Measurements from ENCODE around the gene ACOXL.

The ACOXL gene

GRCh38 chr2:110755491-110756078 is 23.2 kb downstream of the ACOXL start:
- DNase-seq (ENCODE audit: low read depth in 3 of 3) = no peak

GRCh38 chr2:110759411-110759810 is 27.0 kb downstream of the ACOXL start:
- no peak for DNase-seq (ENCODE audit: low read depth in 3 of 3)

GRCh38 chr2:110764931-110765330 is 32.6 kb downstream of the ACOXL start:
- DNase-seq (ENCODE audit: low read depth in 3 of 3) = no peak

- no peak for DNase-seq (ENCODE audit: low read depth in 3 of 3)
Observed at GRCh38 chr2:110766291-110766690, 33.9 kb downstream of the ACOXL start.

DNA sequence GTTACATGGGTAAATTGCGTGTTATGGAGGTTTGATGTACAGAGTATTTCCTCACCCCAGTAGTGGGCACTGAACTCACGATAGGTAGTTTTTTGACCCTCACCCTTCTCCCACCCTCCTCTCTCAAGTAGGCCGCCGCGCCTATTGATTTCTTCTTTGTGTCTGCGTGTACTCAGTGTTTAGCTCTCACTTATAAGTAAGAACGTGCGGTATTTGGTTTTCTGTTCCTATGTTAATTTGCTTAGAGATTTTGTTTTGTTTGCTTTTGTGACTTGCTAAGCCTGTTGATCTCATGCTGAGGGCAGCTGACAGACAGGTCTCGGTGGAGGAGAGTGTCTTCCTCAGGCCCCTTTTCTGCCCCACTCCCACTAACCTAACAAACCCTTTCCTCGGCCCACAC is 36.2 kb downstream of the ACOXL start:
- DNase-seq (ENCODE audit: low read depth in 3 of 3) = no peak

DNA sequence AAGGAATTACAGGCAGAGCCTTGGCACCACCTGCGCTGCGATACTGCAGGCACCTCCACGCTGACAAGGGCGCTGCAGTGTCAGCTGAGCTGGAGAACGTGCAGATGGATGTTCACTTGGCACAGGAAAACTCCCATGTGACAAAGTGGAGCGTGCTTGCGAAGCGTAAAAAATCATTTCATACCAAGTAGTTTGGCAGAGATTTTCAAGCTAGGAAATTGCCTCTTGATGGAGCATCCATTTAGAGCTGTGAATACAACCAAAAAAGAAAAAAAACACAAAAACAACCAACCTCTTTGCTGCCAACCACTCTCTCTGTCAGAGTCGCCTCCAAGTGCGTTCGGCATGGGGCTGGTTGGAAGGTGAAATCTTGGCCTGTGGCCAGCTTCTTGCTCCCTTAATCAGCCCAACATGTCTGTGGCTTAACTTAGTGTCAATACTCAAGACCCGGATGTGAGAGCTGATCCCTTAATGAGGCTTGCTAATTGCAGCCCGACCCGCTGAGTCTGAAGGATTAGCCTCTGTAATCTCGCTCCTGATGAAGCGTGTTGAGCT is 38.1 kb downstream of the ACOXL start:
- DNase-seq (ENCODE audit: low read depth in 3 of 3) = no peak

GRCh38 chr2:110770959-110771431 is 38.6 kb downstream of the ACOXL start:
- DNase-seq (ENCODE audit: low read depth in 3 of 3) = no peak

DNA sequence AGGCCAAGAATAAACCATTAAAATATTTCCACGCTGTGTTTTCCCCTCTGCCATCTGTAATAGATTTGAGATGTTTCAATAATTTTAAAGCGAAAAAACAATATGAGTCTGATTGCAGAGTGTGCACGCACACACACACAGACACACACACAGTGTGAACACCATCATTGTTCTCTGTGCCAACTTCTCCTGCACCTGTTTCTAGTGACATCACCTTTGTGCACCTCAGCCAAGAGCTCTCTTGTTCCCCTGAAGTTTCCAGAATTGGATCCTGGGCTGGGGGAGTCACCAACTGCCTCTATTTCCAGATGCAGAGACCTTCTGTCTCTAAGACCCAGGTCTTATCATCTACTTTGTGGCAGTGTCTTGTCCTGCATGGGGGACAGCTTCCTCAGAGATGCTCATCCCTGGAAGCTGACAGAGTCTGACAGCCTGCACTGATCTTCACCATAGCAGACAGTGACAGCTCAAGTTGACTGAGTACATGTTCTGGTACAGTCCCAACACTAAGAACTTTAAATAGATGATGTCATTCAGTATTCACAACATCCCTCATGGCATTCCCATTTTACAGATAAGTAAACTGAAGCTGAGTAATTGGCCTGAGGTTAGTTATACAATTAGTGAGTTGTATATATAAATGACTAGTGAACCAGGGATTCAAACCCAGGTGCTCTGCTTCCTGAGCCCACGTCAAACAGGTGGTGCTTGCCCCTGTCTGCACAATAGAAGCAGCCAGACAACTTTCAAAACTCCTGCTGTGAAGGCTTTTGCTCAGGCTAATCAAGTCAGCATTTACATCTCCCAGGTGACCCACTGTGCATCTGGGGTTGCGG is 39.4 kb downstream of the ACOXL start:
- DNase-seq (ENCODE audit: low read depth in 3 of 3) = no peak

DNA sequence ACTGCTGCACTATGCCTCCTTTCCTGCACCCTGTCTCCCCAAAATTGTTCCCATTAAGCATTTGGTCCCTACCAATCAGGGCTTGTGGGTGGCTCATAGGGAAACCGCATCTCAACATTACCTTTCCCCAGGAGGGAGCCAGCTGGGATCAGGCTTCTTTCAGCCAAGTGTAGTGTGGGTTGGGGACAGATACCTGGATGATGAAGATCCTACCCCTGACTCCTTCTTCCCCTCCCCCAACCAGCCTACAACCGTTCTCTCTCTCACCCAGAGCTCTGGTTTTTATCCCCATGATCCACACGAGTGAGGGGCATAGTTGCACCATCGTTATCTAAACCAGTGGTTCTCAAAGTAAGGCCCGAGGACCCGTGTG is 40.0 kb downstream of the ACOXL start:
- DNase-seq (ENCODE audit: low read depth in 3 of 3) = no peak

DNA sequence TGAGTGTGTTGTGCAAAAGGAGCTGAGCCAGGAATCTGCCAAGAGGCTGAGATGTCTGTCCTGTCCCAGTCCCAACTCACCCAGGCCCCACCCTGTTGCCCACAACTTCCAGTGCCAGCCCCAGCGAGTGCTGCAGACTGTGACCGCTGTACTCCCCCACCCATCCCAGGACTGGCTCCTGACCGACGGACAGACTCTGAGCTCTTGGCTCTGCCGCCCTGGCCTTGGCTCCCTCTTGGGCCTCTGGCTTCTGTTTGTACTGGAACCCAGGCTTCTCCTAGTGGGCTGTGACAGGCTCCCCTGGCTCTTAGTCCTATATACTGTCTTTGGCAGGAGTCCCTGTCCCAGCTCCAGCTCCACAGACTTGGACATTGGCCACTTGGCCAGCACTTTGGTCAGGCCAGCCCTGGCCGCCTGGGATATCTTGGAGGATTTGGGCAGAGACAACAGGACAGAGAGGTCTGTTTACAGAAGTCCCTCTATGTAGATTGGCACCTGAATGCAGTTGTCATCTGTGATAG is 41.1 kb downstream of the ACOXL start:
- no peak for DNase-seq (ENCODE audit: low read depth in 3 of 3)

DNA sequence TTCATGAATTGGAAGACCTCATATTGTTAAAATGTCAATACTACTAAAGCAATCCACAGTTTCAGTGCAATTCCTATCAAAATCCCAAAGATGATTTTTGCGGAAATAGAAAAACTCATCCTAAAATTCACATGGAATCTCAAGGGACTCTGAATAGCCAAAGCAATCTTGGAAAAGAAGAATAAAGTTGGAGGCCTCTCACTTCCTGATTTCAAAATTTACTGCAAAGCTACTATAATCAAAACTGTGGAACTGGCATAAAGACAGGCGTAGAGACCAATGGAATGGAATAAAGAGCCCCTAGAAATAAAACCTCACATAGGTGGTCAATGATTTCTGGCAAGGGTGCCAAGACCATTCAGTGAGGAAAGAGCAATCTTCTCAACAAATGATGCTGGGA is 42.3 kb downstream of the ACOXL start:
- DNase-seq (ENCODE audit: low read depth in 3 of 3) = no peak

DNA sequence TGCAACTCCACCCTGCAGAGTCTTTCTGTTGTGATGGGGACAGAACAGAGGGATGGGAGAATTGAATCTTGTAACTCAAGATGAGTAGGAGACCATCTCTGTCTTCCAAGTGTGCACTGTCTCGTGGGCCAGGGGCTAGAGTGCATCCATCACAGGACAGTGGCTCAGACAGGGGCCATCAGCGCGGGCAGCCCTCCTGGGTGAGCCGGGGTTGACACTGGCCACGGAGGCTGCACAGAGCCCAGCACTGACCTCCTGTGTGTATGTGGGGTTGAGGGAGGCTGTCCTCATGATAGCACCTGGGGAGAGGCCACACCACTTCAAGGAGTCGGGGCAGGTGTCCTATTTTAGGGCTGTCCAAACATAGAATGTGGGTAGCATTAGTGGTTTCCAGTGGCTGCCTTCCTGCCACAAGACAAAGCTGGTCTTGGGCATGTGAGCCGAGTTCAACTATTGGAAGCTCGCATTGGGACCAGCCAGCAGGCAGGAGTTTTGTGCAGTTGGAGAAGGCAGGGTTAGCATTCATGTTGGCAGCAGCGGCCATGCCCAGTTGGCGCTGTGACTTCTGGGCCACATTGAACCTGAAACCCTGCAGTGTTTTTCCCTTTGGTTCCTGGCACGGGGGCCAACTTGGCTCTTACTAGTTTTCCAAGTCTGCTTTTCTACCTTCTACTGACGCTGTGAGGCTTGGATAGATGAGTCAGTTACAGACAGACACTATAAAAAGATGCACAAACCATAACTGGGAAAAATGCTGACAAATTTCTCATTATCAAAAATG is 45.3 kb downstream of the ACOXL start:
- no peak for DNase-seq (ENCODE audit: low read depth in 3 of 3)

DNA sequence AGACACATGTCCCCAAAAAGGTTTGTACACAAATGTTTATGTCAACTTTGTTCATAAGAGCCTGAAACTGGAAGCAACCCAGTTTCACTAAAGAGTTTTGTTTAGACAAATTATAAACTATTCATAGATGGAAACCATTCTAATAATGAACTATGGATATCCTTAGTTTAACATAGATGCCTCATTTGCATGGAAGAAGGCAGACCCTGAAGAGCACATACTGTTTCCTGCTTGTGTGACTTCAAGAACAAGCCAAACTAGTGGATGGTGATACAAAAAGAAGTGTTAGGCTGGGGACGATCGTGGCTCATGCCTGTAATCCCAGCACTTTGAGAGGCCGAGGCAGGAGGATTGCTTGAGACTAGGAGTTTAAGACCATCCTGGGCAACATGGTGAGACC is 48.1 kb downstream of the ACOXL start:
- no peak for DNase-seq (ENCODE audit: low read depth in 3 of 3)

DNA sequence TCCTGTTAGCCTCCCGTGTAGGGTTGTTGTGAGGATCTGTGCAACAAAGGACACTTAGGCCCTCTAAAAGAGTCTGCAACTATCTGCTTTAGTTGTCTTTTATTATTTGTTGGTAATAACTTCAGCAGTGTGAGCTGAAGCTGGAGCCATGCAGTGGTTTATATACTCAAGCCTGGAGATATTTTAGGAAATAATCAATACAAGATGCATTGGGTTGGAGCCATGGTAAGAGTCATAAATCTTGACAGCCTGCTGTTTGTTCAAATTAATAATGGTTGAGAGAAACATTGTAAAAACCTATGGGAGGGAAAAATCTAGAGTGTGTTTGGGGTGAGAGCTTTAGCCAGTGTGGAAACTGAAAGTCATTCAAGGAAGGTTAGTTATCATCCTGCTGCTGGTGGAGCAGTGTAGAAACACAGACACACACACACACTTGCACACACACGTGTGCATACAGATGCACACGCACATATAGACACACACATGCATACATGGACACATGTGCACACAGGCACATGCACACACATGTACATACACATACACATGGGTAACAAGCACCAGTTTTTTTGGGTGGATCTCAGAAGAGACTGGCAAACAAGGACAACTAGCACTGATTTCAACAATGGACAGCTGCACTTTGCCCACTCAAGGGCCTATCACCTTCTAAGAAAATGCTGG is 51.0 kb downstream of the ACOXL start:
- DNase-seq (ENCODE audit: low read depth in 3 of 3) = no peak

- no peak for DNase-seq (ENCODE audit: low read depth in 3 of 3)
Observed at GRCh38 chr2:110784047-110784631, 51.8 kb downstream of the ACOXL start.

- DNase-seq (ENCODE audit: low read depth in 3 of 3) = no peak
Observed at GRCh38 chr2:110785439-110785838, 53.1 kb downstream of the ACOXL start.

DNA sequence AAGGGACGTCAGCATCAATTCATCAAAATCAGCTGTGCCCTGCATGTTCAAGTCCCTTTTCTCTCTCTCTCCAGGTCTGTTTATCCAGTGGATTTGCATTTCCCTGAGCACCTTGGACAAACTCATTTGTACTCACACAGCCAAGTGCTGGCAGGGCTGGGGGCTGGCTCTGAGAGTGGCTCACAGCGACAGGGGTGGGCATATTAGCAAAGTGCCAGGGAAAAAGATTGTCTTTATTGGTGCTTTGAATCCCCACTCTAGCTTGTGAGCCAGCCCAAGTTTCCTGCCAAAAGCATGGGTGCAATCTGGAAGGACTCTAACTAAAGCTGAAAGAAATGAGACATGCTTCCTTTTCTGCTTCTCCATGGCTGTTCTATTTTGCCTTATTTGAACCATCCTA is 56.6 kb downstream of the ACOXL start:
- no peak for DNase-seq (ENCODE audit: low read depth in 3 of 3)

- DNase-seq (ENCODE audit: low read depth in 3 of 3) = no peak
Observed at GRCh38 chr2:110789706-110790105, 57.3 kb downstream of the ACOXL start.

GRCh38 chr2:110790907-110791306 is 58.5 kb downstream of the ACOXL start:
- DNase-seq (ENCODE audit: low read depth in 3 of 3) = no peak

- no peak for DNase-seq (ENCODE audit: low read depth in 3 of 3)
Observed at GRCh38 chr2:110791435-110791834, 59.1 kb downstream of the ACOXL start.

GRCh38 chr2:110793034-110793433 is 60.7 kb downstream of the ACOXL start:
- DNase-seq (ENCODE audit: low read depth in 3 of 3) = no peak

Data from stimulated activated CD4-positive, alpha-beta T cell treated with anti-CD3 and anti-CD28 coated beads, TNF-alpha, amount 100 ng/mL, for 48 hours (primary cell).